Central memory CD8-positive, alpha-beta T cell (primary cell): ENCODE measurements around the gene SPOCK1.
A peak's percentile ranks its signal among the peaks of the same experiment; 100 is the strongest.
"Not testable (repeated sequence)": the region's sequence is repeated elsewhere in the genome, so short reads cannot be mapped to it uniquely, and the experiment has no call there.

Experiments
- ATAC-seq: fragments of 150-1000 bp; cut with Tn5 transposase; replicated peaks from 2 replicates; pipeline ENCODE4 v1.10.0; 2022; ENCODE audit warnings: mild to moderate bottlenecking, moderate FRiP score, moderate number of reproducible peaks; ENCODE audit not compliant: poor library complexity, severe bottlenecking; ENCODE audit errors: extremely low read depth
- DNase-seq, 2 donors: peaks; one replicate each; pipeline ENCODE4 v3.0.0; 2021; ENCODE audit warnings: low spot score in 2 of 2
- H3K27ac Mint-ChIP-seq: one replicate; pipeline ENCODE4 v1.8.0; 2022; ENCODE audit warnings: low read depth, mild to moderate bottlenecking, moderate library complexity, mixed read lengths
- H3K27me3 Mint-ChIP-seq: one replicate; pipeline ENCODE4 v1.8.0; 2022; ENCODE audit warnings: mixed read lengths
- H3K36me3 Mint-ChIP-seq: one replicate; pipeline ENCODE4 v1.8.0; 2022; ENCODE audit warnings: mild to moderate bottlenecking, moderate library complexity, mixed read lengths; ENCODE audit not compliant: insufficient read depth
- H3K4me1 Mint-ChIP-seq: one replicate; pipeline ENCODE4 v1.8.0; 2022; ENCODE audit warnings: mixed read lengths
- H3K4me3 Mint-ChIP-seq: one replicate; pipeline ENCODE4 v1.8.0; 2022; ENCODE audit warnings: mild to moderate bottlenecking, moderate library complexity, mixed read lengths
- H3K9me3 Mint-ChIP-seq: one replicate; pipeline ENCODE4 v1.8.0; 2022; ENCODE audit warnings: mixed read lengths

Gene SPOCK1

DNA sequence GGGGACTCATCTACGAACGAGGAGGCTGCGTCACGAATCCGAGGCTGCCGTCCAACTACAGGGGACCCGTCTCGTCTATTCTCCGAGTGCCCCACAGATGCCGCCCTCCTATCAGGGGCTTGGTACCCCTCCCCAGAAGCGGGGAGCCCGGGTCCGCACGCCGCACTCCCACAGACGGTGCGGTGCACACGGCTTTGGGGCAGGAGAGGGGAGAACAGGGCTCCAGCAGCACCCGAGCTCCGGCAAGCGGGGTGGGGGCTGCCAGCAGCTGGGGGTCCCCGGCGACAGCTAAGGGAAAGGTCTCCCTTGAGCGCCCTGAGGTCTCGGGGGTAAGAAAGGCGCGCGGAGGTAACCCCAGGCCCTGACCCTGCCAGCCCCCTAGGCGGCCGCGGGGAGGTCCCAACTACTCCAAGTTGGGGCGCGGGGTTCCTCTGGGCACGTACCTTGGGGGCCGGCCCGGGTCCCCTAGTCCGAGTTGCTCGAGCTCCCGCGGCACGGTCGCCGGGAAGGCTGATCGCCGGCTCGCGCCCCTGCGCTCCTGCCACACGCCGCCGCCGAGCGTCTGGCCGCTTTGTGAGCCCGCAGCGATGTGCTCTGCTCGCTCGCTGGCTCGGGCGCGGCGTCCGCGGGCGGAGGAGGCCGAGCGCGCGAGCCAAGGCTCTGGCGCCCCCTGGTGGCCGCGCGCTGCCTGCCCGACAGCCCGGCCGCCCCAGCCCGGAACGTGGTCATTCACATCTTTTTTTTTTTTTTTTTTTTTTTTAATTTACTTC is at the start of gene SPOCK1:
TSS of gene SPOCK1 (minus strand) at position 591 of the 770 bp plus-strand sequence.
- no peaks in the 10 kb centered on the region for H3K4me1 Mint-ChIP-seq
- H3K4me3 Mint-ChIP-seq = no peak within 1 kb of the TSS
- peaks cover 25% of the 10 kb centered on the region for H3K27me3 Mint-ChIP-seq
- ATAC-seq (peak; percentile 62), DNase-seq (peak in 1 of 2 donors; percentile 16)
- H3K9me3 Mint-ChIP-seq = no peaks in the 10 kb centered on the region
- H3K27ac Mint-ChIP-seq = no peak within 1 kb of the TSS
- no peaks in the 10 kb centered on the region for H3K36me3 Mint-ChIP-seq

- H3K27ac Mint-ChIP-seq = no peak overlapping the region
- peaks cover 54% of the 10 kb centered on the region for H3K27me3 Mint-ChIP-seq
- peaks cover 11% of the 10 kb centered on the region for H3K9me3 Mint-ChIP-seq
- ATAC-seq = no peak
- no peaks in the 10 kb centered on the region for H3K36me3 Mint-ChIP-seq
- DNase-seq = no peak
- H3K4me1 Mint-ChIP-seq = no peaks in the 10 kb centered on the region
- H3K4me3 Mint-ChIP-seq = no peak overlapping the region
Measured at GRCh38 chr5:137545956-137546355, 46.8 kb upstream of the SPOCK1 start.

GRCh38 chr5:137535449-137535848 is 36.3 kb upstream of the SPOCK1 start:
- not testable (repeated sequence) for H3K9me3 Mint-ChIP-seq, ATAC-seq, H3K4me1 Mint-ChIP-seq, H3K4me3 Mint-ChIP-seq, DNase-seq, H3K36me3 Mint-ChIP-seq, H3K27ac Mint-ChIP-seq
- peaks cover 12% of the 10 kb centered on the region for H3K27me3 Mint-ChIP-seq

DNA sequence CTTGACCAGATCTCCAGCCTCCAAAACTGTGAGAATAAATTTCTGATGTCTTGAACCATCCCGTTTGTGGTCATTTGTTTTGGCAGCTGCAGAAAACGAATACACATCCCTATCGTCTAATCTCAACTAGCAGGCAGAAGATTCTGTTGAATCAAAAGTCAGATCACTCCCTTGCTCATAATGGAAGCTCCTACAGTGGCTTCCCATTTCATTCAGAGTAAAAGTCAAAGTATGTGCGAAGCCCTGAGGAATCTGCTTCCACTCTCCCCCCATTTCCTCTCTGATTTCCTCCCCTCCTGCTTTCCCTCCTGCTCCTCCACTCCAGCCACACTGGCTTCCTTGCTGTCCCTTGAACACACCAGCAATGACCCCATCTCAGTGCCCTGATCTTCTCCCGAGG is 34.8 kb upstream of the SPOCK1 start:
- H3K27me3 Mint-ChIP-seq = peaks cover 12% of the 10 kb centered on the region

GRCh38 chr5:137531266-137531665 is 32.1 kb upstream of the SPOCK1 start:
- no peak for DNase-seq
- Mint-ChIP-seq H3K27me3 (peaks cover 21% of the 10 kb centered on the region), H3K9me3 (no peaks in the 10 kb centered on the region), H3K4me3 (no peak overlapping the region), H3K27ac (no peak overlapping the region), H3K36me3 (no peaks in the 10 kb centered on the region), H3K4me1 (no peaks in the 10 kb centered on the region)
- ATAC-seq = no peak

More for the DNA sequence above, 34.8 kb upstream of the SPOCK1 start:
- DNase-seq (no peak), ATAC-seq (no peak)
- no peak overlapping the region for H3K27ac Mint-ChIP-seq
- no peaks in the 10 kb centered on the region for H3K4me1 Mint-ChIP-seq
- no peaks in the 10 kb centered on the region for H3K9me3 Mint-ChIP-seq
- H3K36me3 Mint-ChIP-seq = peaks cover 2% of the 10 kb centered on the region
- no peak overlapping the region for H3K4me3 Mint-ChIP-seq

GRCh38 chr5:137521246-137521645 is 22.1 kb upstream of the SPOCK1 start:
- Mint-ChIP-seq H3K36me3 (no peaks in the 10 kb centered on the region), H3K4me3 (no peak overlapping the region), H3K27ac (no peak overlapping the region), H3K27me3 (peaks cover 62% of the 10 kb centered on the region), H3K9me3 (peaks cover 7% of the 10 kb centered on the region), H3K4me1 (no peaks in the 10 kb centered on the region)
- DNase-seq (no peak), ATAC-seq (no peak)

GRCh38 chr5:137516961-137517360 is 17.8 kb upstream of the SPOCK1 start:
- no peak overlapping the region for H3K27ac Mint-ChIP-seq
- H3K27me3 Mint-ChIP-seq = peaks cover 55% of the 10 kb centered on the region
- no peak overlapping the region for H3K4me3 Mint-ChIP-seq
- H3K9me3 Mint-ChIP-seq = peaks cover 13% of the 10 kb centered on the region
- DNase-seq (no peak), ATAC-seq (no peak)
- no peaks in the 10 kb centered on the region for H3K4me1 Mint-ChIP-seq
- no peaks in the 10 kb centered on the region for H3K36me3 Mint-ChIP-seq

DNA sequence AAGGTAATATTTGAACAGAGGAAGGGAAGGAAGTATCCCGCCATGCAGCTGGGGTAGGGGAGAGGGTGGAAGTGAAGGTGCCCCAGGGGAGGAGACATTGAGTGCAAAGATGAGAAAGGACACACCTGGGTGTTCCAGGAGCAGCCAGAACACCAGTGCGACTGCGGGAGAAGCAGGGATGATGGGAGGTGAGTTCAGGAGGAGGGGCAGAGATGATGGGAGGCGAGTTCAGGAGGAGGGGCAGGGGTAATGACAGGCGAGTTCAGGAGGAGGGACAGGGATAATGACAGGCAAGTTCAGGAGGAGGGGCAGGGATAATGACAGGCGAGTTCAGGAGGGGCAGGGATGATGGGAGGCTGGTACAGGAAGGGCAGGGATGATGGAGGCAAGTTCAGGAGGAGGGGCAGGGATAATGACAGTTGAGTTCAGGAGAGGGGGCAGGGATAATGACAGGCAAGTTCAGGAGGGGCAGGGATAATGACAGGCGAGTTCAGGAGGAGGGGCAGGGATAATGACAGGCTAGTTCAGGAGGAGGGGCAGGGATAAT is 17.2 kb upstream of the SPOCK1 start:
- DNase-seq = no peak
- Mint-ChIP-seq H3K27me3 (peaks cover 55% of the 10 kb centered on the region), H3K4me1 (no peaks in the 10 kb centered on the region), H3K27ac (no peak overlapping the region), H3K36me3 (no peaks in the 10 kb centered on the region), H3K9me3 (peaks cover 13% of the 10 kb centered on the region), H3K4me3 (no peak overlapping the region)
- no peak for ATAC-seq

GRCh38 chr5:137515238-137515637 is 16.1 kb upstream of the SPOCK1 start:
- ATAC-seq (no peak), DNase-seq (no peak)
- Mint-ChIP-seq H3K4me1 (no peaks in the 10 kb centered on the region), H3K9me3 (peaks cover 13% of the 10 kb centered on the region), H3K4me3 (no peak overlapping the region), H3K36me3 (no peaks in the 10 kb centered on the region), H3K27ac (no peak overlapping the region), H3K27me3 (peaks cover 61% of the 10 kb centered on the region)

- Mint-ChIP-seq H3K27ac (no peak overlapping the region), H3K9me3 (no peaks in the 10 kb centered on the region), H3K36me3 (no peaks in the 10 kb centered on the region), H3K27me3 (peaks cover 66% of the 10 kb centered on the region), H3K4me1 (no peaks in the 10 kb centered on the region), H3K4me3 (no peak overlapping the region)
- ATAC-seq = no peak
- no peak for DNase-seq
Measured at GRCh38 chr5:137510671-137511070, 11.5 kb upstream of the SPOCK1 start.

DNA sequence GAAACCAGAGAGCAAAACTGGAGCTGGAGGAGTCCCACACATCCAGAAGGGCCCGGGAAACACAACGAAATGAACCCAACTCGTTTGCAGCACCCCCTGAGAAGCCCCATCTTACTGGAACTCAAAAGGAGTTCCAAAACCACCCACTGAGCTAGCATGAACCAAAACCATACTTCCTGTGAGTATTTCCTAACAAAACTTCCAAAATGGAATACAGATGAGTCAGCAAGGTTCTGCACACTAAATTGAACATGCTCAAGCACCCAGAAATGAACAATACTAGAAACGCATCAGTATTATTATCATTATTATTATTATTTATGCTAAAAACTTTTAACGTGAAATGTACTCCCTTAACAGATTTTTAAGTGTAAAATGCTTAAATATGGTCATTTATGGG is 8.0 kb upstream of the SPOCK1 start:
- Mint-ChIP-seq H3K36me3 (no peaks in the 10 kb centered on the region), H3K4me1 (no peaks in the 10 kb centered on the region), H3K27me3 (peaks cover 48% of the 10 kb centered on the region), H3K4me3 (no peak overlapping the region), H3K9me3 (no peaks in the 10 kb centered on the region), H3K27ac (no peak overlapping the region)
- DNase-seq (no peak), ATAC-seq (no peak)

- no peak for ATAC-seq
Measured at GRCh38 chr5:137506296-137506695, 7.2 kb upstream of the SPOCK1 start.

DNA sequence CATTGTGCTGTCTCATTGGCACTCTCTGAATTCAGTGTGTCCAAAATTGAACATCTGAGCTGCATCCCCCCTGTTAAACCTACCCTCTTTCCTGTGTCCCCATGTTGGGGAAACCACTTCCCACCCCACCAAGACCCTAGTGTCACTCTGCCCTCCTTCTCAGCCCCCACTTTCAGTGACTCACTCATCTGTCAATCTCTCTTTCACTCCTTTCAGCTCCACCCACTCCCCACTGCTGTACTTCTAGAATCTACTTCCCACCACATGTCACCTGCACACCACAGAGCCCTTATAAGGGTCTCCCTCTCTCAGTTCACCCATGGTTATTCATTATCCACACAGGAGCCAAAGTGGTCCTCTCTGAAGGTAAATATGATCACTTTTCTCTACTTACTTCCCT is 5.8 kb upstream of the SPOCK1 start:
- Mint-ChIP-seq H3K9me3 (no peaks in the 10 kb centered on the region), H3K4me1 (no peaks in the 10 kb centered on the region), H3K27ac (no peak overlapping the region), H3K27me3 (peaks cover 28% of the 10 kb centered on the region), H3K4me3 (no peak overlapping the region), H3K36me3 (no peaks in the 10 kb centered on the region)
- ATAC-seq (no peak), DNase-seq (no peak)

More at GRCh38 chr5:137506296-137506695, 7.2 kb upstream of the SPOCK1 start:
- H3K36me3 Mint-ChIP-seq = no peaks in the 10 kb centered on the region
- DNase-seq = no peak
- no peak overlapping the region for H3K27ac Mint-ChIP-seq
- no peak overlapping the region for H3K4me3 Mint-ChIP-seq
- H3K27me3 Mint-ChIP-seq = peaks cover 40% of the 10 kb centered on the region
- no peaks in the 10 kb centered on the region for H3K4me1 Mint-ChIP-seq
- no peaks in the 10 kb centered on the region for H3K9me3 Mint-ChIP-seq
